Raji (cell line): ENCODE results near the gene U2AF2.

ENCODE experiments used
- POLR2A ChIP-seq: IDR thresholded peaks from 2 replicates; pipeline ENCODE4 v1.6.1; 2011; ENCODE audit warnings: low read depth, low read length, control low read depth; ENCODE audit not compliant: insufficient read depth

U2AF2 gene

GRCh38 chr19:55645512-55645881 lies 9.3 kb upstream of the U2AF2 start:
- TF ChIP-seq POLR2A = no peak

GRCh38 chr19:55646889-55647731 lies 7.7 kb upstream of the U2AF2 start:
- TF ChIP-seq POLR2A = peak; percentile 48; the same call in 1 of the 2 replicates

GRCh38 chr19:55647732-55648584 lies 6.9 kb upstream of the U2AF2 start, which contains the start of gene CCDC106:
CCDC106 (plus strand) TSS chr19:55648212; CDS start chr19:55649047, 835 bp downstream.
- no peak; the same call in 1 of the 2 replicates for TF ChIP-seq POLR2A

GRCh38 chr19:55648585-55649267 lies 6.1 kb upstream of the U2AF2 start:
- TF ChIP-seq POLR2A = 0 out of 2 replicates have a peak, but pooled peaks have one; percentile 11

GRCh38 chr19:55649268-55650125 lies 5.3 kb upstream of the U2AF2 start:
- no peak for TF ChIP-seq POLR2A

- no peak for TF ChIP-seq POLR2A
These were observed 4.7 kb upstream of the U2AF2 start for GRCh38 chr19:55650126-55650557.

GRCh38 chr19:55650602-55651230 lies 4.1 kb upstream of the U2AF2 start:
- TF ChIP-seq POLR2A = no peak

GRCh38 chr19:55651236-55651635 lies 3.6 kb upstream of the U2AF2 start:
- no peak for TF ChIP-seq POLR2A

GRCh38 chr19:55652311-55653128 lies 2.3 kb upstream of the U2AF2 start:
- no peak for TF ChIP-seq POLR2A

GRCh38 chr19:55653651-55654322 lies 1.0 kb upstream of the U2AF2 start:
- TF ChIP-seq POLR2A = peak; percentile 81

GRCh38 chr19:55654323-55654867 lies 440 bp upstream of the U2AF2 start:
- TF ChIP-seq POLR2A = peak; percentile 12; the same call in 1 of the 2 replicates

- no peak; the same call in 1 of the 2 replicates for TF ChIP-seq POLR2A
These were observed 809 bp downstream of the U2AF2 start for GRCh38 chr19:55655648-55656040.
